Gastrocnemius medialis (tissue), 4 donors: Measurements from ENCODE around the gene ANXA7. TPM values are rescaled to one million over a fixed set of nuclear protein-coding genes. Genes with fewer than 3 reads are reported as not detected.

Source experiments
- ATAC-seq, 2 donors: fragments of 150-250 bp; one replicate each; pipeline ENCODE4 v1.9.1; 2016
- DNase-seq, 2 donors: peaks; one replicate each; pipeline ENCODE4 v3.0.0-alpha.2; 2019
- H3K27ac ChIP-seq, 4 donors: fragments of 200-600 bp; sonication (generic); 1 replicate in 1 of 4; 2 replicates in 3 of 4; pipeline ENCODE4 v1.5.1; 2016 to 2018; ENCODE audit warnings: mild to moderate bottlenecking in 2 of 4, moderate library complexity in 1 of 4
- H3K27me3 ChIP-seq, 3 donors: fragments of 200-600 bp; sonication (generic) in 2 of 3; 1 replicate in 1 of 3; 2 replicates in 2 of 3; pipeline versions ENCODE4 v1.5.1 to v1.6.0; 2016 to 2019; ENCODE audit warnings: mild to moderate bottlenecking in 1 of 3, moderate library complexity in 1 of 3
- H3K36me3 ChIP-seq, 2 donors: fragments of 200-600 bp; sonication (generic) in 1 of 2; one replicate each; pipeline ENCODE4 v1.5.1; 2017 to 2018
- H3K4me1 ChIP-seq, 2 donors: fragments of 200-600 bp; sonication (generic) in 1 of 2; one replicate each; pipeline ENCODE4 v1.5.1; 2016 to 2017; ENCODE audit warnings: mild to moderate bottlenecking in 2 of 2
- H3K4me3 ChIP-seq, 4 donors: fragments of 200-600 bp; sonication (generic) in 3 of 4; 1 replicate in 1 of 4; 2 replicates in 3 of 4; pipeline ENCODE4 v1.5.1; 2016 to 2019; ENCODE audit warnings: mild to moderate bottlenecking in 2 of 4
- H3K9me3 ChIP-seq, 3 donors: fragments of 200-600 bp; sonication (generic) in 2 of 3; 1 replicate in 1 of 3; 2 replicates in 2 of 3; pipeline ENCODE4 v1.5.1; 2016 to 2019
- POLR2A ChIP-seq, 2 donors: fragments of 450-650 bp; IDR thresholded peaks; one replicate each; pipeline ENCODE4 v1.6.1; 2017; ENCODE audit warnings: antibody characterized with exemption in 2 of 2, mild to moderate bottlenecking in 2 of 2, moderate library complexity in 2 of 2
- in situ Hi-C, 4 donors: fragments of 200-750 bp; cut with MboI; loops; one replicate each; pipeline versions ENCODE4 v1.15.0 to v1.8.0; 2017; ENCODE audit warnings: low sequenced_read_pairs in 4 of 4
- intact Hi-C: fragments of 100-400 bp; cut with DNase I; formaldehyde crosslinking; loops from one replicate; pipeline ENCODE4 v1.15.1; 2023; ENCODE audit warnings: low total_unique reads
- total RNA-seq, 4 donors: library from RNA; depleted of rRNA; stranded (reverse); fragments of >200 nt; gene quantifications; one replicate each; pipeline versions ENCODE4 v1.1.0 to v1.2.3, GENCODE V29; 2016
- TF ChIP-seq, protein P1 (sequence below), 5 experiments: fragments of 450-650 bp in 3 of 5; fragments of 200-600 bp in 2 of 5; sonication (generic) in 2 of 5; IDR thresholded peaks in 4 of 5; conservative IDR thresholded peaks in 1 of 5; 1 replicate in 4 of 5; 2 replicates in 1 of 5; pipeline ENCODE4 v1.5.1; 2016 to 2019; ENCODE audit warnings: antibody characterized with exemption in 5 of 5, mild to moderate bottlenecking in 3 of 5, moderate library complexity in 3 of 5

The ANXA7 gene
- total RNA-seq, 4 donors from 2014 or later, result 169 to 203 (median 186) TPM

DNA sequence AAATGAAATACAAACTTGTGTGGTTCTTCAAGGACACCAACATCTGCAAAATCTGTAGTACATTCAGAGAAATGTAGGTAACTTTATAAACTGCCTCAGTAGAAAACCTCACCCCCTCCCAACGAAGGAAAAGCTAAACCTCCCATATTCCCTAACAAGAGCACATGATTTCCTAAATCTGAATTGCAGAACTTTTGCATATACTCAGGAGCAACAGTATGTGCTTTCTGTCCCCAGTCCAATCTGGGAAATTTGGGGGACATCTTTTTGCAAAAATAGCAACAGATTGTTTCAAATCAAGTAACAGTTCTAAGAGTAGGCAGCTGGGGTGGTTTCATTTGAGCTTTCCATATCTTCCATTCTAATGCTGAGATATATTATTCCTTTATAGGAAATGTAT is 35.3 kb upstream of the ANXA7 start:
- Histone ChIP-seq H3K9me3 (no peaks in the 10 kb centered on the region), H3K27me3 (no peaks in the 10 kb centered on the region), H3K27ac (peak overlapping the region in 1 of 4 donors; percentile 26), H3K36me3 (peaks cover 0 to 45% of the 10 kb centered on the region in 2 donors), H3K4me1 (peaks cover 0 to 4% of the 10 kb centered on the region in 2 donors), H3K4me3 (no peak overlapping the region)
- intact Hi-C loops (no loop called here), in situ Hi-C loops (no loop called here)
- no peak for ATAC-seq
- no peak for DNase-seq
- TF ChIP-seq, protein P1, sequence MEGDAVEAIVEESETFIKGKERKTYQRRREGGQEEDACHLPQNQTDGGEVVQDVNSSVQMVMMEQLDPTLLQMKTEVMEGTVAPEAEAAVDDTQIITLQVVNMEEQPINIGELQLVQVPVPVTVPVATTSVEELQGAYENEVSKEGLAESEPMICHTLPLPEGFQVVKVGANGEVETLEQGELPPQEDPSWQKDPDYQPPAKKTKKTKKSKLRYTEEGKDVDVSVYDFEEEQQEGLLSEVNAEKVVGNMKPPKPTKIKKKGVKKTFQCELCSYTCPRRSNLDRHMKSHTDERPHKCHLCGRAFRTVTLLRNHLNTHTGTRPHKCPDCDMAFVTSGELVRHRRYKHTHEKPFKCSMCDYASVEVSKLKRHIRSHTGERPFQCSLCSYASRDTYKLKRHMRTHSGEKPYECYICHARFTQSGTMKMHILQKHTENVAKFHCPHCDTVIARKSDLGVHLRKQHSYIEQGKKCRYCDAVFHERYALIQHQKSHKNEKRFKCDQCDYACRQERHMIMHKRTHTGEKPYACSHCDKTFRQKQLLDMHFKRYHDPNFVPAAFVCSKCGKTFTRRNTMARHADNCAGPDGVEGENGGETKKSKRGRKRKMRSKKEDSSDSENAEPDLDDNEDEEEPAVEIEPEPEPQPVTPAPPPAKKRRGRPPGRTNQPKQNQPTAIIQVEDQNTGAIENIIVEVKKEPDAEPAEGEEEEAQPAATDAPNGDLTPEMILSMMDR (IDR thresholded peaks at IDR 0.05 in 4 of 5, conservative IDR thresholded peaks at IDR 0.05 in 1 of 5), result no peak
- no peak for TF ChIP-seq POLR2A (IDR thresholded peaks at IDR 0.05)

DNA sequence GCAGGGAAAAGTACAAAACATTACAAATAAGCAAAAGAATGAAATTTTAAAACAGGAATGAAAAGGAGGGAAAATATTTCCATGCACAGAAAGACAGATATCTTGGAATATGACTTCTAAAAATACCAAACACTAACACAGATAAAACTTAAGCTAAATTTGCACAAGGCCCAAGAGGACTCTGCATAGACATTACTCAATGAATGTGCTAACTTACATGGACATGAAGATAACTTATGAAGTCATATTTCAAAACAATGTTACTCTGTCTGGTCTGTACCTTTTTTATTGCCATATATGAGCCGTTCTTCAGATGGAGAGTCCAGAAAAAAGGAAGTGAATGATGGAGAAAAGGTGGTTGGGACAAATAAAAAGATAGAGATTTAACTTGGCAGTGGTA is 34.5 kb upstream of the ANXA7 start:
- Histone ChIP-seq H3K36me3 (peaks cover 0 to 41% of the 10 kb centered on the region in 2 donors), H3K4me1 (peaks cover 6 to 11% of the 10 kb centered on the region in 2 donors), H3K27ac (peak overlapping the region in 1 of 4 donors; percentile 40), H3K4me3 (no peak overlapping the region), H3K9me3 (no peaks in the 10 kb centered on the region), H3K27me3 (no peaks in the 10 kb centered on the region)
- intact Hi-C loops, result no loop called here
- in situ Hi-C loops, result no loop called here
- ATAC-seq, result no peak
- no peak for TF ChIP-seq POLR2A (IDR thresholded peaks at IDR 0.05)
- TF ChIP-seq, protein P1 (IDR thresholded peaks at IDR 0.05 in 4 of 5, conservative IDR thresholded peaks at IDR 0.05 in 1 of 5), result no peak
- no peak for DNase-seq

DNA sequence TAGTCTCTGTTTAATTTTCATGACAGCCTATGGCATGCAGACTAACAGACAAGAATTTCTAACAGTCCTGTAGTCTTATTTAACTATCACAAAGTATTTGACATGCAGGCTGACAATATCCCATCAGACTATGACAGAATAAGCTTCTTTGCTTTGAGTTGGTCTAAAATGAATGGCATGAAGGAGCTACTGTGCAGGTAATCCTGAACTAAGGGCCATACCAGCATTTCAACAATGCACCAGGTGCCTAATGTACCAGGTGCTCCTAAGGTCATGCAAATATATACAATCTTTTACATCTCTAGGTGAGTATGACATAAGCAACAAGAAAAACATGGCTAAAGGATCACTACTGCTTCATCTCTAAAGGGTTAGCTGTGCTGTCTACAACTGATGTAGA is 33.1 kb upstream of the ANXA7 start:
- Histone ChIP-seq H3K27me3 (no peaks in the 10 kb centered on the region), H3K4me1 (peaks cover 15% of the 10 kb centered on the region in 2 donors), H3K36me3 (peaks cover 0 to 30% of the 10 kb centered on the region in 2 donors), H3K9me3 (no peaks in the 10 kb centered on the region), H3K4me3 (no peak overlapping the region), H3K27ac (peak overlapping the region in 1 of 4 donors; percentile 40)
- ATAC-seq (no peak), DNase-seq (no peak)
- intact Hi-C loops (no loop called here), in situ Hi-C loops (no loop called here)
- TF ChIP-seq, protein P1 (IDR thresholded peaks at IDR 0.05 in 4 of 5, conservative IDR thresholded peaks at IDR 0.05 in 1 of 5), result no peak
- TF ChIP-seq POLR2A (IDR thresholded peaks at IDR 0.05), result no peak

DNA sequence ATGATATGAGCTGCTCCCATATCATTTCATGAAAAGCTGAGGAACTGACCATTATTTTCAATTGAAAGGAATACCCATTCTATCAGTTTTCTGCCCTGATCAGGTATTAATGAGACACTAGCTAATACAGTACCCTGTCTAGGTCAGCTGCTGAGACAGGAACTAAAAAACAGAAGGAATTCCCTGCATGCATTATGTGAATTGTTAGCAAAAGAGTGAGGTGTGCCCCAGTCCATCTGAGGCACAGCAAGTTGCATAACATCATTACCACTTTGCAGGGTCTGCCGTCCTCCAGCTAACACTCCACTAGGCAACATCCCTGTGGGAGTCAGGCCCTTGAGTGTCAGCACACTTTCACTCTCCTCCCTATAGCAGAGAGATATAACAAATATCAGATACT is 30.6 kb upstream of the ANXA7 start:
- Histone ChIP-seq H3K9me3 (no peaks in the 10 kb centered on the region), H3K36me3 (peaks cover 0 to 30% of the 10 kb centered on the region in 2 donors), H3K4me1 (peaks cover 15% of the 10 kb centered on the region in 2 donors), H3K27me3 (no peaks in the 10 kb centered on the region), H3K4me3 (no peak overlapping the region), H3K27ac (peak overlapping the region in 3 of 4 donors; percentile 23 to 71 (median 70))
- intact Hi-C loops, result no loop called here
- DNase-seq (no peak), ATAC-seq (no peak)
- in situ Hi-C loops, result no loop called here
- TF ChIP-seq POLR2A (IDR thresholded peaks at IDR 0.05), result no peak
- TF ChIP-seq, protein P1 (IDR thresholded peaks at IDR 0.05 in 4 of 5, conservative IDR thresholded peaks at IDR 0.05 in 1 of 5), result no peak
